Esophagus muscularis mucosa (tissue), 3 donors: ENCODE results near the gene PRRC2B.

ENCODE experiments used
- POLR2A ChIP-seq: fragments of 450-650 bp; IDR thresholded peaks from one replicate; pipeline ENCODE4 v1.6.1; 2017; ENCODE audit warnings: antibody characterized with exemption, moderate library complexity, mild to moderate bottlenecking, low read depth
- TF ChIP-seq, protein P1 (sequence below), 3 experiments: fragments of 200-600 bp in 2 of 3; fragments of 450-650 bp in 1 of 3; sonication (generic) in 2 of 3; IDR thresholded peaks; one replicate each; pipeline ENCODE4 v1.5.1; 2017 to 2019; ENCODE audit warnings: antibody characterized with exemption in 3 of 3, mild to moderate bottlenecking in 2 of 3, moderate library complexity in 1 of 3

DNA sequence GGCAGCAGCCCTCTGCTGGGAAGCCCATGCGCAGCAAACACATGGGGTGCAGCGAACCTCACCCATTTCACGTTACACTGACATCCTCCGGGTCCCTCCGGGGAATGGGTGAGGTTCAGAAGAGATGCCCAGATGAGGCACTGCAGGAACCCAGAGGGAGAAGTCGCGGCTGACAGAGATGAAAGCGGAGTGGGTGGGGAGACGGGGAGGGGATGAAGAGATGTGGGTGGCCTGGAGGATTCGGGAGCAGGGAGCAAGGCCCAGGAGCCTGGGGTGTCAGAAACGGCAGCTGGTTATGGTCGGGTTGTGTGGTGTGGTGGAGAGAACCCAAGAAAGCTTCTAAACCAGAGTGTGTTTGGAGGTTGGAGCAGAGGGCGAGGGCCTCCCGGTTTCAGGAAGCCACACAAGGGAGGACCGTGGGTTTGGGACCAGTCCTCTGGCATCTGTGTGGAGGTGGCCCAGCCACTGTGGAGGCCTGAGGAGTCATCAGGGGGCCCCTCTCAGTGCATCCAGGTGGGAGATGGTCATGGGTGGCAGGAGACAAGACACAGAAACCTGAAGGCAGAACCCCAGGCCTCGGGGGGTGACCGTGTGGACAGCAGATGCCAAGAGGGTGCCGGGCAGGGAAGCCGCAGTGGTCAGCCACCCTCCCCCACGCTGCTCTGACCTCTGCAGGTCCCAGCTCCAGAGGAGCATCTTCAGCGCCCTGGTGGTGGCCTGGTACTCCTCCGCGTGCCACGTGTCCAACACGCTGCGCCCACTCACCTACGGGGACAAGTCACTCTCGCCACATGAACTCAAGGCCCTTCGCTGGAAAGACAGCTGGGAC is 128.6 kb downstream of the PRRC2B start:
- TF ChIP-seq, protein P1, sequence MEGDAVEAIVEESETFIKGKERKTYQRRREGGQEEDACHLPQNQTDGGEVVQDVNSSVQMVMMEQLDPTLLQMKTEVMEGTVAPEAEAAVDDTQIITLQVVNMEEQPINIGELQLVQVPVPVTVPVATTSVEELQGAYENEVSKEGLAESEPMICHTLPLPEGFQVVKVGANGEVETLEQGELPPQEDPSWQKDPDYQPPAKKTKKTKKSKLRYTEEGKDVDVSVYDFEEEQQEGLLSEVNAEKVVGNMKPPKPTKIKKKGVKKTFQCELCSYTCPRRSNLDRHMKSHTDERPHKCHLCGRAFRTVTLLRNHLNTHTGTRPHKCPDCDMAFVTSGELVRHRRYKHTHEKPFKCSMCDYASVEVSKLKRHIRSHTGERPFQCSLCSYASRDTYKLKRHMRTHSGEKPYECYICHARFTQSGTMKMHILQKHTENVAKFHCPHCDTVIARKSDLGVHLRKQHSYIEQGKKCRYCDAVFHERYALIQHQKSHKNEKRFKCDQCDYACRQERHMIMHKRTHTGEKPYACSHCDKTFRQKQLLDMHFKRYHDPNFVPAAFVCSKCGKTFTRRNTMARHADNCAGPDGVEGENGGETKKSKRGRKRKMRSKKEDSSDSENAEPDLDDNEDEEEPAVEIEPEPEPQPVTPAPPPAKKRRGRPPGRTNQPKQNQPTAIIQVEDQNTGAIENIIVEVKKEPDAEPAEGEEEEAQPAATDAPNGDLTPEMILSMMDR (IDR thresholded peaks at IDR 0.05): no peak
- no peak for TF ChIP-seq POLR2A
